IPS-18c (cell line): Measurements from ENCODE around the gene SMG6.

Experiments
- H3K4me3 ChIP-seq: 2 replicates; pipeline ENCODE4 v1.7.0; 2013; ENCODE audit warnings: low read depth, mild to moderate bottlenecking, low read length, moderate library complexity; ENCODE audit not compliant: insufficient read depth
- H3K9me3 ChIP-seq: one replicate; pipeline ENCODE4 v1.6.1; 2013; ENCODE audit warnings: mild to moderate bottlenecking, low read length, moderate library complexity; ENCODE audit not compliant: control insufficient read depth, insufficient read depth

SMG6 gene

GRCh38 chr17:2051061-2051932, 252.3 kb downstream of the SMG6 start:
- Histone ChIP-seq H3K4me3 (peak overlapping the region; percentile 34; the same call in 1 of the 2 replicates), H3K9me3 (no peaks in the 10 kb centered on the region)

GRCh38 chr17:2050300-2051060, 253.1 kb downstream of the SMG6 start:
- no peaks in the 10 kb centered on the region for H3K9me3 ChIP-seq
- peak overlapping the region; percentile 41; the same call in 1 of the 2 replicates for H3K4me3 ChIP-seq

GRCh38 chr17:2049333-2050299, 254.0 kb downstream of the SMG6 start:
- Histone ChIP-seq H3K4me3 (peak overlapping the region; percentile 49), H3K9me3 (no peaks in the 10 kb centered on the region)

GRCh38 chr17:2048805-2049204, 254.8 kb downstream of the SMG6 start:
- Histone ChIP-seq H3K4me3 (no peak overlapping the region), H3K9me3 (no peaks in the 10 kb centered on the region)

GRCh38 chr17:2047590-2047989, 256.0 kb downstream of the SMG6 start:
- Histone ChIP-seq H3K4me3 (no peak overlapping the region), H3K9me3 (no peaks in the 10 kb centered on the region)

GRCh38 chr17:2044263-2044894, 259.2 kb downstream of the SMG6 start:
- no peak overlapping the region for H3K4me3 ChIP-seq
- no peaks in the 10 kb centered on the region for H3K9me3 ChIP-seq

GRCh38 chr17:2043785-2044184, 259.8 kb downstream of the SMG6 start:
- Histone ChIP-seq H3K4me3 (no peak overlapping the region), H3K9me3 (no peaks in the 10 kb centered on the region)

- H3K4me3 ChIP-seq: peak overlapping the region; percentile 78
- H3K9me3 ChIP-seq: no peaks in the 10 kb centered on the region
Measured at GRCh38 chr17:2042933-2043332, 260.7 kb downstream of the SMG6 start.

GRCh38 chr17:2042390-2042847, 261.2 kb downstream of the SMG6 start:
- Histone ChIP-seq H3K9me3 (no peaks in the 10 kb centered on the region), H3K4me3 (peak overlapping the region; percentile 78)

GRCh38 chr17:2041561-2042389, 261.8 kb downstream of the SMG6 start, which contains the start of gene OVCA2:
Gene OVCA2 (plus strand): TSS chr17:2042022. CDS start chr17:2042048, 26 bp downstream.
- peak within 1 kb of the TSS; percentile 78 for H3K4me3 ChIP-seq
- no peaks in the 10 kb centered on the region for H3K9me3 ChIP-seq

- Histone ChIP-seq H3K9me3 (no peaks in the 10 kb centered on the region), H3K4me3 (peak overlapping the region; percentile 78)
Measured at GRCh38 chr17:2040942-2041560, 262.5 kb downstream of the SMG6 start.

- Histone ChIP-seq H3K9me3 (no peaks in the 10 kb centered on the region), H3K4me3 (no peak overlapping the region)
Measured at GRCh38 chr17:2040219-2040827, 263.3 kb downstream of the SMG6 start.

GRCh38 chr17:2037155-2037554, 266.4 kb downstream of the SMG6 start:
- Histone ChIP-seq H3K4me3 (no peak overlapping the region), H3K9me3 (no peaks in the 10 kb centered on the region)

GRCh38 chr17:2035541-2036488, 267.8 kb downstream of the SMG6 start:
- Histone ChIP-seq H3K4me3 (no peak overlapping the region), H3K9me3 (no peaks in the 10 kb centered on the region)
